Activated CD4-positive, alpha-beta T cell treated with anti-CD3 and anti-CD28 coated beads, Interleukin-2, amount 10 ng/mL, durations not matched to agents 7 days and 5 days (primary cell): ENCODE measurements around the gene DCLRE1C. TPM values are rescaled to one million over a fixed set of nuclear protein-coding genes. Genes with fewer than 3 reads are reported as not detected.
"Not testable (repeated sequence)": the region's sequence is repeated elsewhere in the genome, so short reads cannot be mapped to it uniquely, and the experiment has no call there.

Experiments used
- CTCF ChIA-PET: fragments of 350-600 bp; sonication (Branson Sonifier 250); formaldehyde crosslinking; loops from one replicate; lab custom pipeline; 2021; ENCODE audit warnings: antibody characterized with exemption; lab: Charles Lee
- POLR2A ChIA-PET: fragments of 350-600 bp; sonication (Branson Sonifier 250); formaldehyde crosslinking; loops from one replicate; lab custom pipeline; 2021; ENCODE audit warnings: antibody characterized with exemption; lab: Charles Lee
- DNase-seq: peaks from one replicate; pipeline ENCODE4 v3.0.0-alpha.2; 2020
- H3K27ac Mint-ChIP-seq: one replicate; pipeline ENCODE4 v1.8.0; 2021; ENCODE audit warnings: mild to moderate bottlenecking, moderate library complexity, mixed read lengths
- H3K27me3 Mint-ChIP-seq: one replicate; pipeline ENCODE4 v1.8.0; 2021; ENCODE audit warnings: mixed read lengths
- H3K36me3 Mint-ChIP-seq: one replicate; pipeline ENCODE4 v1.8.0; 2021; ENCODE audit warnings: low read depth, mixed read lengths
- H3K4me1 Mint-ChIP-seq: one replicate; pipeline ENCODE4 v1.8.0; 2021; ENCODE audit warnings: mixed read lengths
- H3K4me3 Mint-ChIP-seq: one replicate; pipeline ENCODE4 v1.8.0; 2021; ENCODE audit warnings: mild to moderate bottlenecking, moderate library complexity, mixed read lengths
- H3K9me3 Mint-ChIP-seq: one replicate; pipeline ENCODE4 v1.8.0; 2021; ENCODE audit warnings: mixed read lengths
- total RNA-seq, 2 experiments: library from RNA; stranded (reverse); gene quantifications; one replicate each; pipeline ENCODE4 v1.2.3, GENCODE V29; 2021

DCLRE1C gene
- total RNA-seq, 2 experiments from 2014 or later = 60.4 to 66.2 TPM

DNA sequence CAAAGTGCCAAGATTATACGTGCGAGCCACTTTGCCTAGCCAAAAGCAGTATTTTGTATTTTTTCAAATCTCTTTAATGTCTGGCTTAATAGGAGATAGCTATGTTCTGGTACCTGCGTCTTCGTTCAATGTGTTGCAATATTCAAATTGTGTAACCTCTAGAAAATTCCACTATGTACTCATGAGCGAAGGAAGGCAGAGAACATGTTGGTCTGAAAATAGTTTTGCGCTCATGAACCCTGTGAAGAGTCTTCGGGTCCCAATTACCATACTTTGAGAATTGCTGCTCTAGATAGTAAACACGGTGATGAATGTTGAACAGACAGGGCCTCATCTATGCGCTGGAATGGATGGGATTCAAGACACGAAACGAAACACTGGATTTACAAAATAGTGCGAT, 78.0 kb downstream of the DCLRE1C start:
- no peak overlapping the region for H3K27ac Mint-ChIP-seq
- ChIA-PET CTCF (no interaction called here), POLR2A (no interaction called here)
- H3K4me3 Mint-ChIP-seq = no peak overlapping the region
- peaks cover 39% of the 10 kb centered on the region for H3K4me1 Mint-ChIP-seq
- H3K9me3 Mint-ChIP-seq = no peaks in the 10 kb centered on the region
- peaks cover 4% of the 10 kb centered on the region for H3K36me3 Mint-ChIP-seq
- H3K27me3 Mint-ChIP-seq = no peaks in the 10 kb centered on the region
- DNase-seq = no peak

DNA sequence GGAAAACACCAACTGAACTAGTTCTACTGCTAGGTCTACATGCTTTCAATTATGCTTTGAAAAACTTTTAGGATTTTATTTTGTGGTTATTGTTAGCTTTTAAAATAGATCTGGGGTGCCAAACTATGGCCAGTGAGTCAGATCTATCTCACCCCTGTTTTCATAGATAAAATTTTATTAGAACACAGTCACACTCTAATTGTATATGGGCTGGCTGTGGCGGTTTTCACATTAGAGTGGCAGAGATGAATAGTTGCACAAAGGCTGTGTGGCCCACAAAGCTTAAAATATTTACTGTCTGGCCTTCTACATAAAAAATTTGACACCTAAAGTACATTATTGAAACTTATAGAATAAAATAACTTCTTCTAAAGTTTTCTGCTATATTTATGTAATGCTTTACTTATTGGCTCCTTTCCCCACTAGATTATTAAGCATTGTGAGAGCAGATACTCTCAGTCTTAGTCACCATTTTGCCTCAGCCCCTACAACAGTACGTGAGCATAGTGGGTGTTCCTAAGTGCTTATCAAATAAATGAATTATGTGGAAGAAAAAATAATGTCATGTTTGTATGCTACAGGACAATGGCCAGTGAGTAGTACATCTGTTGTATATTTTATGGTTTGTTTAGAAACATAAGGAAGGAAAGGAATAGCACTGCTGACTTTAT, 80.7 kb downstream of the DCLRE1C start:
- Mint-ChIP-seq H3K27ac (no peak overlapping the region), H3K4me1 (peaks cover 24% of the 10 kb centered on the region), H3K27me3 (no peaks in the 10 kb centered on the region), H3K9me3 (no peaks in the 10 kb centered on the region), H3K36me3 (peaks cover 18% of the 10 kb centered on the region), H3K4me3 (no peak overlapping the region)
- ChIA-PET CTCF (interaction anchor here (1.4 kb wide), 1 partner anchor 10 kb away, joined by 3 read pairs; no protein-coding TSS in a partner anchor), POLR2A (no interaction called here)
- no peak for DNase-seq

DNA sequence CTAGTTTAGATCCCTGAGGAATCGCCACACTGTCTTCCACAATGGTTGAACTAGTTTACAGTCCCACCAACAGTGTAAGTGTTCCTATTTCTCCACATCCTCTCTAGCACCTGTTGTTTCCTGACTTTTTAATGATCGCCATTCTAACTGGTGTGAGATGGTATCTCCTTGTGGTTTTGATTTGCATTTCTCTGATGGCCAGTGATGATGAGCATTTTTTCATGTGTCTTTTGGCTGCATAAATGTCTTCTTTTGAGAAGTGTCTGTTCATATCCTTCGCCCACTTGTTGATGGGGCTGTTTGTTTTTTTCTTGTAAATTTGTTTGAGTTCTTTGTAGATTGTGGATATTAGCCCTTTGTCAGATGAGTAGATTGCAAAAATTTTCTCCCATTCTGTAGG, 89.0 kb downstream of the DCLRE1C start:
- H3K9me3 Mint-ChIP-seq, H3K27ac Mint-ChIP-seq, H3K4me1 Mint-ChIP-seq, DNase-seq, POLR2A ChIA-PET, CTCF ChIA-PET, H3K27me3 Mint-ChIP-seq, H3K4me3 Mint-ChIP-seq: not testable (repeated sequence)
- peaks cover 54% of the 10 kb centered on the region for H3K36me3 Mint-ChIP-seq

DNA sequence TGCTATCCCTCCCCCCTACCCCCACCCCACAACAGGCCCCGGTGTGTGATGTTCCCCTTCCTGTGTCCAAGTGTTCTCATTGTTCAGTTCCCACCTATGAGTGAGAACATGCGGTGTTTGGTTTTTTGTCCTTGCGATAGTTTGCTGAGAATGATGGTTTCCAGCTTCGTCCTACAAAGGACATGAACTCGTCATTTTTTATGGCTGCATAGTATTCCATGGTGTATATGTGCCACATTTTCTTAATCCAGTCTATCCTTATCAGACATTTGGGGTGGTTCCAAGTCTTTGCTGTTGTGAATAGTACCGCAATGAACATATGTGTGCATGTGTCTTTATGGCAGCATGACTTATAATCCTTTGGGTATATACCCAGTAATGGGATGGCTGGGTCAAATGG, 89.4 kb downstream of the DCLRE1C start:
- CTCF ChIA-PET, H3K9me3 Mint-ChIP-seq, H3K27ac Mint-ChIP-seq, DNase-seq, H3K27me3 Mint-ChIP-seq, H3K4me3 Mint-ChIP-seq, POLR2A ChIA-PET, H3K4me1 Mint-ChIP-seq: not testable (repeated sequence)
- peaks cover 50% of the 10 kb centered on the region for H3K36me3 Mint-ChIP-seq

DNA sequence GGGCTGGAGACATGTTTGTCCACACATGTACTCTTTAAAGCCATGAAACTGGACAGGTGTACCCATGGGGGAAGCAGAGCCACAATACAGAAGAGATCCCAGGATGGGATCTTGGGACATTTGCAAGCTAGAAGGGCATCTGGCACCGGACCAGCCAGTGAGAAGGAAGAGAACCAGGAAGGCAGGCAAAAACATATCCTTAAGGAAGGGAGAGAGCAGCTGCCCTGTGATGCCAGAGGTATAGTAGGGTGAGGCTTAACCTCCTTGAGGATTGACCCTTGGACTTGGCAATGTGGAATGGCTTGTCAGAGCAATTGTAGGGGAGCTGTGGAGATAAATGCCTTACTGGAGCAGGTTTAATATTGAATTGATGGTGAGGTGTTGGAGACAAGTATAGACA, 93.1 kb downstream of the DCLRE1C start:
- CTCF ChIA-PET = interaction anchor here (1.6 kb wide), 1 partner anchor 21 kb away, joined by 5 read pairs; no protein-coding TSS in a partner anchor
- peaks cover 45% of the 10 kb centered on the region for H3K36me3 Mint-ChIP-seq
- POLR2A ChIA-PET = no interaction called here
- H3K27ac Mint-ChIP-seq = peak overlapping the region; percentile 12
- DNase-seq = no peak
- H3K27me3 Mint-ChIP-seq = no peaks in the 10 kb centered on the region
- H3K9me3 Mint-ChIP-seq = no peaks in the 10 kb centered on the region
- H3K4me3 Mint-ChIP-seq = no peak overlapping the region
- no peaks in the 10 kb centered on the region for H3K4me1 Mint-ChIP-seq

DNA sequence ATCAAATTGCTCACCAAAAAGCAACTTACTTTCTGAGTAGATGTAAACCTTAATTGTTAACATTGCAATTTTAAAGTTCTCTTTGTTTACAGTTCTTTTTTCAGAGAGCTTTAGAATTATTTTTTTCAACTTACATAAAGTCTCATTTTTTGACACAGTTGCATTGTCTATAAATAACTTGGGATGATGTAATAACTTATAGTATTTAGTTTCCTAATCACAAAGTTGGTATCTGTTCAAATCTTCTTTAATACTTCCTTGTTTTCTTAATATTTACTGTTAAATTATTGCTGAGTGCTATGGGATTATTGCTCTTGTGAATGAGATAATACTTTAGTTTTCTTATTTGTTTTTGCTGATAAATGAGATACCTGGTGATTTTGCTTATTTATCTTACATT, 94.1 kb downstream of the DCLRE1C start:
- H3K4me1 Mint-ChIP-seq = no peaks in the 10 kb centered on the region
- no peak for DNase-seq
- no peaks in the 10 kb centered on the region for H3K27me3 Mint-ChIP-seq
- H3K9me3 Mint-ChIP-seq = no peaks in the 10 kb centered on the region
- CTCF ChIA-PET = interaction anchor here (1.4 to 1.6 kb wide), 2 partner anchors 16 to 22 kb away, joined by 4 to 5 read pairs; no protein-coding TSS in a partner anchor
- H3K36me3 Mint-ChIP-seq = peaks cover 42% of the 10 kb centered on the region
- POLR2A ChIA-PET = no interaction called here
- no peak overlapping the region for H3K4me3 Mint-ChIP-seq
- H3K27ac Mint-ChIP-seq = no peak overlapping the region

DNA sequence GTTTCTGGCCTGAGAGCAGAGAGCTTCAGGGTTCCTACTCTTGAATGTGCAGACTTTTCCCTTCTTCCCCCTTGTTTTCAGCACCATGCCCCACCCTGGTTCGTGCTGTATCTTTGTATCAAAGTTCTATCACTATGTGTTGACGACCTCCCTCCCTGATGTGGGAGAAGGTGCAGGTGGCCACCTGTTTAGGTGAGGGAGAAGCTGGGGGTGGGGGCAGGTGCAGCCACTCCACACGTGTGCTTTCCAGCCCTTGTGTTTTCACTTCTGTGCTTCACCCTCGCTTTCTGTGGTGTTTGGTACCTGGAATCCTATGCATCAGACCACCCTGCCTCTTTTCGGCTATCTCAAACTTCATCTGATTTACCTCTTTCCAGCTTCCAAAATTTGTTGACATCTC, 94.9 kb downstream of the DCLRE1C start:
- ChIA-PET POLR2A (no interaction called here), CTCF (interaction anchor here (1.4 kb wide), 1 partner anchor 16 kb away, joined by 4 read pairs; no protein-coding TSS in a partner anchor)
- H3K9me3 Mint-ChIP-seq = no peaks in the 10 kb centered on the region
- no peak overlapping the region for H3K4me3 Mint-ChIP-seq
- H3K36me3 Mint-ChIP-seq = peaks cover 42% of the 10 kb centered on the region
- H3K27ac Mint-ChIP-seq = no peak overlapping the region
- DNase-seq = no peak
- H3K27me3 Mint-ChIP-seq = no peaks in the 10 kb centered on the region
- H3K4me1 Mint-ChIP-seq = no peaks in the 10 kb centered on the region

DNA sequence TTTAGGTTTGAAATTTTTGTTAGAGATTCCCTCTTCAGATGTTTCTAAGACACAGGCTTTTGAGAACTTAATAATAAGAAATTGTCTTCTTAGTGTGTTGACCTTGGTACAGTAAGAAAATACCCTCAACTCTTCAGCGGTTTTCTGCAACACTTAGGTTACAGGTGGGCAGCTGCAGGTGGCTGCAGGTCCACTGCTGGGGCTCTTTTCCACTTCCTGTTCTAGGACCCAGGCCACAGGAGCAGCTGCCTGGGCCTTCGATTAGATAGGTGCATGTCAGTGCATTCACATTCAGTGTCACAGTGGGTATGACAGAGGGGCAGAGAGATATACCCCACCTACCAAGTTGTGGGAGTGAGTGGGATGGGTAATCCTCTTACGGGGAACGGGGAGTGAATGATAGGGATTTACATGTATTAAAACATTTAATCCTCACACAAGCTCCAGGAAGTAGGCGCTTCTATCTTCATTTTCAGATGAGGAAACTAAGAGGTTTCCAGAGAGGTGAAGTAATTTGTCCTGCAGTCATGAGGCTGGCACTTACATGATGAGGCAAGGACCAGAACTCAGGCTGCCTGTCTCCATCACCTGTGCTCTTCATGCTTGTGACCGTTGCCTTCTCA, 95.4 kb downstream of the DCLRE1C start:
- POLR2A ChIA-PET = no interaction called here
- Mint-ChIP-seq H3K4me3 (no peak overlapping the region), H3K27ac (no peak overlapping the region)

GRCh38 chr10:14855453-14855852, 98.4 kb downstream of the DCLRE1C start:
- CTCF ChIA-PET = no interaction called here
- Mint-ChIP-seq H3K9me3 (no peaks in the 10 kb centered on the region), H3K4me1 (no peaks in the 10 kb centered on the region), H3K27ac (no peak overlapping the region), H3K27me3 (no peaks in the 10 kb centered on the region), H3K36me3 (peaks cover 40% of the 10 kb centered on the region), H3K4me3 (no peak overlapping the region)
- POLR2A ChIA-PET = no interaction called here
- no peak for DNase-seq

More for the DNA sequence above, 95.4 kb downstream of the DCLRE1C start:
- H3K27me3 Mint-ChIP-seq = no peaks in the 10 kb centered on the region
- no peaks in the 10 kb centered on the region for H3K9me3 Mint-ChIP-seq
- CTCF ChIA-PET = interaction anchor here (1.4 kb wide), 1 partner anchor 15 kb away, joined by 4 read pairs; no protein-coding TSS in a partner anchor
- H3K4me1 Mint-ChIP-seq = no peaks in the 10 kb centered on the region
- DNase-seq = no peak
- peaks cover 40% of the 10 kb centered on the region for H3K36me3 Mint-ChIP-seq

- no peaks in the 10 kb centered on the region for H3K27me3 Mint-ChIP-seq
- no peaks in the 10 kb centered on the region for H3K9me3 Mint-ChIP-seq
- no peaks in the 10 kb centered on the region for H3K4me1 Mint-ChIP-seq
- DNase-seq = no peak
- ChIA-PET CTCF (interaction anchor here (2.3 kb wide), 1 partner anchor 14 kb away, joined by 5 read pairs; the partner anchor contains the start of genes CDNF, HSPA14 and MSANTD7), POLR2A (no interaction called here)
- peaks cover 37% of the 10 kb centered on the region for H3K36me3 Mint-ChIP-seq
- no peak overlapping the region for H3K27ac Mint-ChIP-seq
- H3K4me3 Mint-ChIP-seq = no peak overlapping the region
Observed at GRCh38 chr10:14852236-14852635, 101.7 kb downstream of the DCLRE1C start.

Other genes with a start within 250 kb of the DCLRE1C start
- 100 to 1,000 TPM; 180 to 220 TPM for gene FAM107B, start 179.2 kb downstream of the DCLRE1C start, total RNA-seq
- gene CDNF, start 116.1 kb downstream of the DCLRE1C start, total RNA-seq = under 1 TPM; 0.67 to 0.85 TPM
- 10 to 100 TPM; 24.6 to 26.8 TPM for gene HSPA14, start 115.8 kb downstream of the DCLRE1C start, total RNA-seq
- gene MSANTD7, start 115.8 kb downstream of the DCLRE1C start, total RNA-seq = 10 to 100 TPM; 18.3 to 21.6 TPM
- 10 to 100 TPM; 30.9 to 36.6 TPM for gene SUV39H2, start 75.2 kb downstream of the DCLRE1C start, total RNA-seq
- gene MEIG1, start 5.3 kb upstream of the DCLRE1C start, total RNA-seq = under 1 TPM; 0.71 to 0.82 TPM
- 1 to 10 TPM; 1.0 to 1.2 TPM for gene OLAH, start 89.8 kb upstream of the DCLRE1C start, total RNA-seq
- gene ACBD7, start 134.7 kb upstream of the DCLRE1C start, total RNA-seq = 1 to 10 TPM; 8.1 to 9.2 TPM
- 10 to 100 TPM; 17.4 to 19.2 TPM for gene RPP38, start 143.3 kb upstream of the DCLRE1C start, total RNA-seq
- 10 to 100 TPM; 47.7 to 50.9 TPM for gene NMT2, start 214.6 kb upstream of the DCLRE1C start, total RNA-seq